ENCODE results near the gene RPA3. TPM values are rescaled to one million over a fixed set of nuclear protein-coding genes. Genes with fewer than 3 reads are reported as not detected.

Gene RPA3
- 100 to 1,000 TPM; 219 to 223 TPM for total RNA-seq

GRCh38 chr7:7718492-7718891 lies at the start of gene RPA3:
TSS of gene RPA3 (minus strand) at chr7:7718607. CDS start at chr7:7640418, 78,189 bp downstream.
- Mint-ChIP-seq H3K36me3 (ENCODE audit: low read depth) (peaks cover 3% of the 10 kb centered on the region), H3K4me3 (no peak within 1 kb of the TSS), H3K27ac (peak within 1 kb of the TSS; percentile 63), H3K9me3 (no peaks in the 10 kb centered on the region), H3K4me1 (ENCODE audit: low read depth) (peaks cover 21% of the 10 kb centered on the region), H3K27me3 (ENCODE audit: low read depth) (no peaks in the 10 kb centered on the region)
- intact Hi-C loops (cut with micrococcal nuclease), result loop anchor here (2.0 kb wide), 1 partner anchor 536 kb away; the partner anchor contains the start of gene C1GALT1
- DNase-seq, result no peak
- CTCF ChIA-PET, result interaction anchor here (0.8 to 2.0 kb wide), 3 partner anchors 37 to 46 kb away, joined by 3 to 16 read pairs (median 4); no protein-coding TSS in a partner anchor

- no peaks in the 10 kb centered on the region for H3K36me3 Mint-ChIP-seq (ENCODE audit: low read depth)
- no peaks in the 10 kb centered on the region for H3K9me3 Mint-ChIP-seq
- CTCF ChIA-PET, result interaction anchor here (0.9 kb wide), 1 partner anchor 8 kb away, joined by 3 read pairs; no protein-coding TSS in a partner anchor
- intact Hi-C loops (cut with micrococcal nuclease), result loop anchor here (10.0 kb wide), 1 partner anchor 342 kb away; no protein-coding TSS in a partner anchor
- no peak overlapping the region for H3K27ac Mint-ChIP-seq
- no peaks in the 10 kb centered on the region for H3K27me3 Mint-ChIP-seq (ENCODE audit: low read depth)
- H3K4me1 Mint-ChIP-seq (ENCODE audit: low read depth), result peaks cover 37% of the 10 kb centered on the region
- DNase-seq, result no peak
- H3K4me3 Mint-ChIP-seq, result no peak overlapping the region
Measured at GRCh38 chr7:7766671-7767070, 48.3 kb upstream of the RPA3 start.

- intact Hi-C loops (cut with micrococcal nuclease), result loop anchor here (2.0 to 10.0 kb wide), 2 partner anchors 341 to 531 kb away; no protein-coding TSS in a partner anchor
- no peaks in the 10 kb centered on the region for H3K36me3 Mint-ChIP-seq (ENCODE audit: low read depth)
- H3K27ac Mint-ChIP-seq, result no peak overlapping the region
- no peaks in the 10 kb centered on the region for H3K9me3 Mint-ChIP-seq
- H3K4me1 Mint-ChIP-seq (ENCODE audit: low read depth), result peaks cover 36% of the 10 kb centered on the region
- no peak for DNase-seq
- H3K27me3 Mint-ChIP-seq (ENCODE audit: low read depth), result no peaks in the 10 kb centered on the region
- H3K4me3 Mint-ChIP-seq, result no peak overlapping the region
- CTCF ChIA-PET, result interaction anchor here (0.7 to 1.7 kb wide), 4 partner anchors 11 to 1546 kb away, joined by 3 to 5 read pairs (median 3); no protein-coding TSS in a partner anchor
Measured at GRCh38 chr7:7765422-7765821, 47.0 kb upstream of the RPA3 start.

- CTCF ChIA-PET, result interaction anchor here (0.6 to 1.8 kb wide), 10 partner anchors 8 to 1545 kb away, joined by 3 to 10 read pairs (median 3); partner anchors contain the start of gene RPA3
- H3K27ac Mint-ChIP-seq, result peak overlapping the region; percentile 46
- intact Hi-C loops (cut with micrococcal nuclease), result loop anchor here (2.0 to 10.0 kb wide), 3 partner anchors 242 to 532 kb away; no protein-coding TSS in a partner anchor
- no peaks in the 10 kb centered on the region for H3K36me3 Mint-ChIP-seq (ENCODE audit: low read depth)
- no peak for DNase-seq
- H3K4me1 Mint-ChIP-seq (ENCODE audit: low read depth), result peaks cover 34% of the 10 kb centered on the region
- H3K27me3 Mint-ChIP-seq (ENCODE audit: low read depth), result no peaks in the 10 kb centered on the region
- no peaks in the 10 kb centered on the region for H3K9me3 Mint-ChIP-seq
- no peak overlapping the region for H3K4me3 Mint-ChIP-seq
Measured at GRCh38 chr7:7764520-7765396, 46.4 kb upstream of the RPA3 start.

- no peaks in the 10 kb centered on the region for H3K9me3 Mint-ChIP-seq
Measured at GRCh38 chr7:7761974-7762779, 43.8 kb upstream of the RPA3 start.

GRCh38 chr7:7761340-7761973 lies 43.0 kb upstream of the RPA3 start:
- no peaks in the 10 kb centered on the region for H3K27me3 Mint-ChIP-seq (ENCODE audit: low read depth)
- H3K9me3 Mint-ChIP-seq, result no peaks in the 10 kb centered on the region
- peaks cover 34% of the 10 kb centered on the region for H3K4me1 Mint-ChIP-seq (ENCODE audit: low read depth)
- H3K4me3 Mint-ChIP-seq, result peak overlapping the region; percentile 83
- peak overlapping the region; percentile 76 for H3K27ac Mint-ChIP-seq
- CTCF ChIA-PET, result interaction anchor here (0.6 to 4.5 kb wide), 9 partner anchors 10 to 656 kb away, joined by 3 to 50 read pairs (median 4); no protein-coding TSS in a partner anchor
- no peak for DNase-seq
- intact Hi-C loops (cut with micrococcal nuclease), result loop anchor here (1.0 to 10.0 kb wide), 7 partner anchors 80 to 659 kb away; partner anchors contain the start of genes C1GALT1 and UMAD1
- no peaks in the 10 kb centered on the region for H3K36me3 Mint-ChIP-seq (ENCODE audit: low read depth)

More at GRCh38 chr7:7761974-7762779, 43.8 kb upstream of the RPA3 start:
- intact Hi-C loops (cut with micrococcal nuclease), result loop anchor here (1.0 to 10.0 kb wide), 14 partner anchors 10 to 659 kb away; partner anchors contain the start of genes C1GALT1, GLCCI1 and UMAD1
- no peaks in the 10 kb centered on the region for H3K27me3 Mint-ChIP-seq (ENCODE audit: low read depth)
- H3K36me3 Mint-ChIP-seq (ENCODE audit: low read depth), result no peaks in the 10 kb centered on the region
- CTCF ChIA-PET, result interaction anchor here (1.5 to 4.5 kb wide), 3 partner anchors 81 to 657 kb away, joined by 3 to 50 read pairs (median 8); no protein-coding TSS in a partner anchor
- H3K27ac Mint-ChIP-seq, result peak overlapping the region; percentile 76
- H3K4me1 Mint-ChIP-seq (ENCODE audit: low read depth), result peaks cover 34% of the 10 kb centered on the region
- no peak for DNase-seq
- H3K4me3 Mint-ChIP-seq, result peak overlapping the region; percentile 83

- peaks cover 12% of the 10 kb centered on the region for H3K4me1 Mint-ChIP-seq (ENCODE audit: low read depth)
- H3K27ac Mint-ChIP-seq, result no peak overlapping the region
- H3K27me3 Mint-ChIP-seq (ENCODE audit: low read depth), result no peaks in the 10 kb centered on the region
- H3K4me3 Mint-ChIP-seq, result no peak overlapping the region
- intact Hi-C loops (cut with micrococcal nuclease), result no loop called here
- CTCF ChIA-PET, result interaction anchor here (0.8 to 1.4 kb wide), 2 partner anchors 39 to 77 kb away, joined by 3 to 4 read pairs; no protein-coding TSS in a partner anchor
- H3K36me3 Mint-ChIP-seq (ENCODE audit: low read depth), result peaks cover 7% of the 10 kb centered on the region
- H3K9me3 Mint-ChIP-seq, result no peaks in the 10 kb centered on the region
- DNase-seq, result no peak
Measured at GRCh38 chr7:7757576-7757975, 39.2 kb upstream of the RPA3 start.

- Mint-ChIP-seq H3K4me1 (ENCODE audit: low read depth) (peaks cover 3% of the 10 kb centered on the region), H3K27me3 (ENCODE audit: low read depth) (no peaks in the 10 kb centered on the region), H3K27ac (no peak overlapping the region), H3K9me3 (no peaks in the 10 kb centered on the region), H3K4me3 (no peak overlapping the region), H3K36me3 (ENCODE audit: low read depth) (peaks cover 7% of the 10 kb centered on the region)
- intact Hi-C loops (cut with micrococcal nuclease), result no loop called here
- CTCF ChIA-PET, result interaction anchor here (1.4 kb wide), 1 partner anchor 38 kb away, joined by 4 read pairs; no protein-coding TSS in a partner anchor
- no peak for DNase-seq
Measured at GRCh38 chr7:7756577-7756976, 38.2 kb upstream of the RPA3 start.

- H3K27me3 Mint-ChIP-seq (ENCODE audit: low read depth), result no peaks in the 10 kb centered on the region
- no peak overlapping the region for H3K4me3 Mint-ChIP-seq
- H3K36me3 Mint-ChIP-seq (ENCODE audit: low read depth), result peaks cover 7% of the 10 kb centered on the region
- CTCF ChIA-PET, result interaction anchor here (0.6 to 1.5 kb wide), 4 partner anchors 9 to 785 kb away, joined by 3 to 5 read pairs (median 3); no protein-coding TSS in a partner anchor
- peaks cover 4% of the 10 kb centered on the region for H3K4me1 Mint-ChIP-seq (ENCODE audit: low read depth)
- H3K27ac Mint-ChIP-seq, result no peak overlapping the region
- no peaks in the 10 kb centered on the region for H3K9me3 Mint-ChIP-seq
- no peak for DNase-seq
- intact Hi-C loops (cut with micrococcal nuclease), result no loop called here
Measured at GRCh38 chr7:7751243-7752092, 33.1 kb upstream of the RPA3 start.

GRCh38 chr7:7750571-7751242 lies 32.3 kb upstream of the RPA3 start:
- H3K9me3 Mint-ChIP-seq, result no peaks in the 10 kb centered on the region
- intact Hi-C loops (cut with micrococcal nuclease), result no loop called here
- H3K4me3 Mint-ChIP-seq, result no peak overlapping the region
- peaks cover 7% of the 10 kb centered on the region for H3K36me3 Mint-ChIP-seq (ENCODE audit: low read depth)
- no peaks in the 10 kb centered on the region for H3K27me3 Mint-ChIP-seq (ENCODE audit: low read depth)
- CTCF ChIA-PET, result interaction anchor here (0.6 to 1.5 kb wide), 4 partner anchors 10 to 784 kb away, joined by 3 to 5 read pairs (median 3); no protein-coding TSS in a partner anchor
- H3K4me1 Mint-ChIP-seq (ENCODE audit: low read depth), result peaks cover 8% of the 10 kb centered on the region
- DNase-seq, result no peak
- no peak overlapping the region for H3K27ac Mint-ChIP-seq

Measured in activated naive CD4-positive, alpha-beta T cell treated with anti-CD3 and anti-CD28 coated beads for 36 hours (primary cell).